BLaER1 (cell line): ENCODE measurements around the gene ITGA8.
"Not testable (repeated sequence)": the region's sequence is repeated elsewhere in the genome, so short reads cannot be mapped to it uniquely, and the experiment has no call there.

Experiments
- H3K27ac ChIP-seq: shearing (Covaris generic); formaldehyde crosslinking; 2 replicates; pipeline ENCODE4 v1.8.1; 2022
- H3K27me3 ChIP-seq: shearing (Covaris generic); formaldehyde crosslinking; 2 replicates; pipeline ENCODE4 v1.8.1; 2022
- H3K36me3 ChIP-seq: shearing (Covaris generic); formaldehyde crosslinking; 2 replicates; pipeline ENCODE4 v1.8.1; 2022
- H3K4me1 ChIP-seq: shearing (Covaris generic); formaldehyde crosslinking; 2 replicates; pipeline ENCODE4 v1.8.1; 2022
- H3K4me2 ChIP-seq: shearing (Covaris generic); formaldehyde crosslinking; 2 replicates; pipeline ENCODE4 v1.8.1; 2022
- H3K4me3 ChIP-seq: shearing (Covaris generic); formaldehyde crosslinking; 2 replicates; pipeline ENCODE4 v1.8.1; 2022
- H3K9ac ChIP-seq: shearing (Covaris generic); formaldehyde crosslinking; 2 replicates; pipeline ENCODE4 v1.8.1; 2022
- H3K9me3 ChIP-seq: shearing (Covaris generic); formaldehyde crosslinking; 2 replicates; pipeline ENCODE4 v1.8.1; 2022
- H4K20me1 ChIP-seq: shearing (Covaris generic); formaldehyde crosslinking; 2 replicates; pipeline ENCODE4 v1.8.1; 2022
- Cebpa-rat ChIP-seq: shearing (Covaris generic); IDR thresholded peaks from 2 replicates; pipeline ENCODE4 v1.8.1; 2022

Gene ITGA8

DNA sequence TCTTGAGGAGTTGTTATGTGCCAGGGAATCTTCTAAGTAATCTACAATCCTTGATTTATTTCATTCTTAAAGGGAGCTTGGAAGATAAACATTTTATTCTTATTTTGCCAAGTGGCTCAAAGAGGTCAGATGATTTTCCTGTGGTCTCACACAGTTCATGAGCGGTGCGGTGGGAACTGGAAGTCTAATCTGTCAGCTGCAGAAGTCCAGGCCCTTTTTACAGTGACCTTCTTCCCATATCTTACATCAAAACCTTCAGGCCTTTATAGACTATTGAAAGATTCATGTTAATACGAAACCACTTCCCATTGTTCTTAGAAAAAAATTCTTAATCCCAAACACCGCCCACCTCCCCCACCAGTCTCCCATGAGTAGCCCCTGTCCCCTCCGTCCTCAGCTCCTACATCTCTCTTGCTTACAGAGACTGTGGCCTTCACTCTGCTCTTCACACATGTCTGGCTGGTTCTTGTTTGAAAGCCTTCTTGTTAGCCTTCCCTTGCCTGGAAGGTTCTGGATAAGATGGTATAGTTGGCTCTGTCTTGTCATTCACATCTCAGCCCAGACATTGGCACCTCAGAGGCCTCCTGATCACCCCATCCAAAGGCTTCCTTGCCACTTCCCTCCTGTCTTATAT, 61.5 kb downstream of the ITGA8 start:
- Histone ChIP-seq H3K9me3 (no peaks in the 10 kb centered on the region), H3K27me3 (no peaks in the 10 kb centered on the region), H3K4me3 (no peak overlapping the region), H3K27ac (no peak overlapping the region), H3K4me1 (no peaks in the 10 kb centered on the region), H3K4me2 (no peak overlapping the region), H3K9ac (no peak overlapping the region), H4K20me1 (no peaks in the 10 kb centered on the region), H3K36me3 (peaks cover 98% of the 10 kb centered on the region)
- TF ChIP-seq Cebpa-rat = no peak

DNA sequence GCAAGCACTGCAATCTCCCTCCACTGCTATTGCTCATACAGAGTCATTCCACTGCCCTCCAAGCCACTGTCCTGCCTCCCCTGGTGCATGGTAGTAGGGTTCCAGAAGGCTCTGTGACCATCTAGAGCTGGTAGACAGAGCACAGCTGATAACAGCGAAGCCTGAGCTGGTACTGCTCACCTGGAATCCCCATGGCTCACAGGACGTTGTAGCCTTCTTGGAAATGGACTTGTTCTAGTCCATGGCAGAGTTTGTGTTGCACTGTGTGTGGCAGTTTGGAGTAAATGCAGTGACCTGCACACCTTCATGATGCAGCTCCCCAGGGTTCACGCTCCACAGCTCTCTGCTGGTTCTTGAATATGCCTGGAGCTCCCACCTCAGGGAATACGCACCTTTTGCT, 67.0 kb downstream of the ITGA8 start:
- peaks cover 82% of the 10 kb centered on the region for H3K36me3 ChIP-seq
- H3K9ac ChIP-seq = no peak overlapping the region
- H3K27ac ChIP-seq = no peak overlapping the region
- H3K9me3 ChIP-seq = no peaks in the 10 kb centered on the region
- no peaks in the 10 kb centered on the region for H3K4me1 ChIP-seq
- no peak for TF ChIP-seq Cebpa-rat
- H3K4me3 ChIP-seq = no peak overlapping the region
- H3K27me3 ChIP-seq = no peaks in the 10 kb centered on the region
- H3K4me2 ChIP-seq = no peak overlapping the region
- no peaks in the 10 kb centered on the region for H4K20me1 ChIP-seq

DNA sequence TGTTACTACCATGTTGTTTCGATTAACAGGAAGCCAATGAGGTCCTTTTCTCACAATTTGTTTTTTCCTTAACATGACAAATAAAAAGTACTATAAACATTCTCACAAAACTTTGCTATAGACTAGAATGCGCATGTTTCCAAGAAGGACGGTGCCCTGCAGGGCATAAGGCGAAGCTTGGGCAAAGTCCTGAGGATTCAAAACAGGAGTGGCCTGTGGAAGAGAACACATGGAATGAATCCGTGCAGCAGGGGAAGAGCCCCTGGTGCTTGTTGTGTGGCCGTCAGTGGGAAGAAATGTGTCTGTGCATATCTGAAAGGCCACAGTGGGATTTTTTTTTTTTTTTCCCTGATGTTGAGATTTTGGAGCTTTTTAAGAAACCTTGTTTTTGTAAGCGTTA, 67.6 kb downstream of the ITGA8 start:
- Histone ChIP-seq H3K4me3 (no peak overlapping the region), H3K4me2 (no peak overlapping the region), H3K9me3 (no peaks in the 10 kb centered on the region), H3K36me3 (peaks cover 76% of the 10 kb centered on the region), H3K4me1 (no peaks in the 10 kb centered on the region), H4K20me1 (no peaks in the 10 kb centered on the region), H3K27ac (no peak overlapping the region), H3K9ac (no peak overlapping the region), H3K27me3 (no peaks in the 10 kb centered on the region)
- TF ChIP-seq Cebpa-rat = no peak

DNA sequence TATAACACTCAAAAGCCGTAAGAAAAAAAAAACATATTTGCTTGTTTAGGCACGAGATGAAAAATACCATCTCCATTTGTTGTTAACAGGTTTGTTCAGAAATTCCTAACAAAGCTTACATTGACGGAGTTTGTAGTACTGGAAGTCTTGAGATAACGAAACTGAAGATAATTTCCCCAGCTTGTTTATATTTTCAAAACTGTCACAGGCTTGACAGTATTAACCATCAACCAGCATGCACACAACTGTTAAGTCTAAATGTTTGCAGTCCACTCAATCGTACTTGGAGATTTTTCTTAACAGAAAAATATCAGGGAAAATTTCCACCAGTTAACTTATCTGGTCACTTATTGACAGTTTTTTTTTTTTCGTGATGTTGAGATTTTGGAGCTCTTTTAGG, 68.5 kb downstream of the ITGA8 start:
- TF ChIP-seq Cebpa-rat = no peak
- Histone ChIP-seq H3K36me3 (peaks cover 76% of the 10 kb centered on the region), H3K4me1 (no peaks in the 10 kb centered on the region), H3K4me3 (no peak overlapping the region), H3K27ac (no peak overlapping the region), H3K9me3 (no peaks in the 10 kb centered on the region), H4K20me1 (no peaks in the 10 kb centered on the region), H3K27me3 (no peaks in the 10 kb centered on the region), H3K4me2 (no peak overlapping the region), H3K9ac (no peak overlapping the region)

DNA sequence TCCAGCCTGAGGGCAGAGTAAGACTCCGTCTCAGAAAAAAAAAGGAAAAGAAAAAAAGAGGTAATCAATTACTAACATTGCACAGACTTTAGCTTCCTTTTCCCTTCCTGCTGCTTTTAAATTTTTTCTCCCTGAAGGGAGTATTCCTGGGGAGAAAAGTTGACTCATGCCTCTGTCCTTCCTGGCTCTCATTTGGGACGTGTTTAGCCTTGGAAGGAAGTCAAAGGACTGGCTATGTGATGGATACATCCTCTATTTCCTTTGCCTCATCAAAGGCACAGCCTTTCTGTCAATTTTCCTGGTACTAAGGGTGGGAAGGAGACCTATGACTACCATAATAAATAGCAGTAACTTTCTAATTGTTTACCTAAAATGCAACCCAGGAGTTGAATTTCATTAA, 77.6 kb downstream of the ITGA8 start:
- no peak overlapping the region for H3K27ac ChIP-seq
- H4K20me1 ChIP-seq = no peaks in the 10 kb centered on the region
- H3K4me1 ChIP-seq = no peaks in the 10 kb centered on the region
- no peak overlapping the region for H3K9ac ChIP-seq
- peaks cover 97% of the 10 kb centered on the region for H3K36me3 ChIP-seq
- no peak for TF ChIP-seq Cebpa-rat
- no peak overlapping the region for H3K4me3 ChIP-seq
- H3K27me3 ChIP-seq = no peaks in the 10 kb centered on the region
- H3K4me2 ChIP-seq = no peak overlapping the region
- no peaks in the 10 kb centered on the region for H3K9me3 ChIP-seq

DNA sequence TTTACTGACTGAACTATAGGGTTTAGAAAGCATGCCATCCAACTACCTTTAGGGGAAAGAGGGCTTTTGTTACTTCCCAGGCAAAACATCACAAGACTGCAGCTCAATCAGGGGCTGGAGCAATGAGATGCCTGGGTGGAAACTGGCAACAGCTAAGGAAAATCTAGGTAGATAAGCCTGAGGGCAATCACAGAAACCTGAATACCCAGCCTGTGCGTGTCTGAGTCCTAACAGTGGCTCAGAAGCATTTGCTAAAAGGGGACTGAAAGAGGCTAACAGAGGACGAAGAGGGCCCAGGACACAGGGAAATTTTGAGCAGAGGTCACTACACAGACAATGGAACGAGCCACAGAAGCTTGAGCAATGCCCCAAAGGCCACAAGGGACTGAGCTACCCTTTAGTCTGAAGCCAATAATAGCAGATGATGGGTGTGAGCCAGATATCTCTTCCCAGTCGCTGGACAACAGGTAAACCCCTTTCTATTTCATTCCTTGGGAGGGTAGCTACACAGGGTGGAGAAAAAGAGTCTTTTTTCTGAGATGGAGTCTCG, 79.1 kb downstream of the ITGA8 start:
- no peaks in the 10 kb centered on the region for H3K4me1 ChIP-seq
- H3K4me2 ChIP-seq = no peak overlapping the region
- H3K36me3 ChIP-seq = peaks cover 97% of the 10 kb centered on the region
- no peak overlapping the region for H3K4me3 ChIP-seq
- H3K9me3 ChIP-seq = no peaks in the 10 kb centered on the region
- no peak overlapping the region for H3K9ac ChIP-seq
- no peak overlapping the region for H3K27ac ChIP-seq
- H3K27me3 ChIP-seq = no peaks in the 10 kb centered on the region
- no peaks in the 10 kb centered on the region for H4K20me1 ChIP-seq
- TF ChIP-seq Cebpa-rat = no peak

DNA sequence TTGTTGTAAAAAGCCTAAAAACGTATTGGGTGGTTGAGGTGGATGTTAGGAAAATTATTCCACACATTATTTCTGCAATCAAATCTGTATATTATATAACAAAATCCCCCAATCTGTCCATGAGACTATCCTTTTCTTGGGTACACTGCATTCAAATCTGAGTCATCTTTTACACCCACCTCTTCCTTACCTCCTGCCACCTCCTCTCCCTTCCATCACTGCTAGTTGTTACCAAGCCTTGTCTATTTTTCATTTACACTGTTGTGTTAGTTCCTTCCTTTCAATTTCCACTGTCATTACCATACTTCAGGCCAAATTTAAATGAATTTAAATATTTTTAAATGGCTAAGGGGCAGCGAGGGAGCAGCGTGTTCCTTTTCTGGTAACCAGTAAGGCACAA, 83.3 kb downstream of the ITGA8 start:
- H3K9me3 ChIP-seq = no peaks in the 10 kb centered on the region
- H3K27me3 ChIP-seq = no peaks in the 10 kb centered on the region
- TF ChIP-seq Cebpa-rat = no peak
- no peaks in the 10 kb centered on the region for H3K4me1 ChIP-seq
- H3K36me3 ChIP-seq = peaks cover 97% of the 10 kb centered on the region
- H3K4me2 ChIP-seq = no peak overlapping the region
- H3K27ac ChIP-seq = no peak overlapping the region
- H3K4me3 ChIP-seq = no peak overlapping the region
- H3K9ac ChIP-seq = no peak overlapping the region
- H4K20me1 ChIP-seq = no peaks in the 10 kb centered on the region

DNA sequence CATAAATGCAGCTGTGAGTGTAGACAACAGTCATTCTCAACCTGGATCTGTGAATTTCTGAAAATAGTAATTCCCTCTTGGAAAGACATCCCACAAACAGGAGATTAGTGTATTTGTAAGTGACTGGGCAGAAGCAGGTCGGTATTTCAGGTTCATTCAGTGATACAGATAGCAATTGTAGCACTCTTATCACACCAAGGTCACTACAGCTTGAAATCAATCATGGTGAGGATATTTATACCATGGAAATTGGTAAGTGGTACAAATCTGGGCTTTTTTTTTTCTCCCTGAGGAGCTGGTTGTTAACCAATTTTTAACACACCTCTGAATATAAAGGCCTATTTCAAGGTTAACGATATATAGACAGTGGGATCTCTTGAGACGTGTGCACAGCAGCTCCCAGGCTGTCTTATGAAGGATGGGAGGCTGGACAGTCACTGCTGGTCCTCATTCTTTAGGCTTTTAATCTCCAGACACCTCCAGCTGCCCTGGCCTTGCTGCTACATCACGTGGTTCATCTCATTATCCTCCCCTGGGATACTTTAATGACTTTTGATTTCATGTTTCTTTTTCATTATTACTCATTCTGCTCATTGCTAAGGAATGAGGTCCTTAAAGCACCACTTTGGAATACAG, 87.1 kb downstream of the ITGA8 start:
- no peaks in the 10 kb centered on the region for H3K9me3 ChIP-seq
- H3K27ac ChIP-seq = no peak overlapping the region
- no peak overlapping the region for H3K9ac ChIP-seq
- H3K27me3 ChIP-seq = no peaks in the 10 kb centered on the region
- H4K20me1 ChIP-seq = no peaks in the 10 kb centered on the region
- no peak overlapping the region for H3K4me2 ChIP-seq
- no peak for TF ChIP-seq Cebpa-rat
- H3K36me3 ChIP-seq = peaks cover 97% of the 10 kb centered on the region
- H3K4me1 ChIP-seq = no peaks in the 10 kb centered on the region
- H3K4me3 ChIP-seq = no peak overlapping the region

DNA sequence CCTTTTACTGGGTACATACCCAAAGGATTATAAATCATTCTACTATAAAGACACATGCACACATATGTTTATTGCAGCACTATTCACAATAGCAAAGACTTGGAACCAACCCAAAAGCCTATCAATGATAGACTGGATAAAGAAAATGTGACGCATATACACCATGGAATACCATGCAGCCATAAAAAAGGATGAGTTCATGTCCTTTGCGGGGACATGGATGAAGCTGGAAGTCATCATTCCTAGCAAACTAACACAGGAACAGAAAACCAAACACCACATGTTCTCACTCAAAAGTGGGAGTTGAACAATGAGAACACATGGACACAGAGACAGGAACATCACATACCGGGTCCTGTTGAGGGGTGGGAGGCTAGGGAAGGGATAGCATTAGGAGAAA, 88.5 kb downstream of the ITGA8 start:
- H3K27ac ChIP-seq, H3K4me1 ChIP-seq, H3K4me2 ChIP-seq, H3K4me3 ChIP-seq, H3K9ac ChIP-seq, H4K20me1 ChIP-seq, H3K27me3 ChIP-seq, H3K9me3 ChIP-seq: not testable (repeated sequence)
- peaks cover 97% of the 10 kb centered on the region for H3K36me3 ChIP-seq

DNA sequence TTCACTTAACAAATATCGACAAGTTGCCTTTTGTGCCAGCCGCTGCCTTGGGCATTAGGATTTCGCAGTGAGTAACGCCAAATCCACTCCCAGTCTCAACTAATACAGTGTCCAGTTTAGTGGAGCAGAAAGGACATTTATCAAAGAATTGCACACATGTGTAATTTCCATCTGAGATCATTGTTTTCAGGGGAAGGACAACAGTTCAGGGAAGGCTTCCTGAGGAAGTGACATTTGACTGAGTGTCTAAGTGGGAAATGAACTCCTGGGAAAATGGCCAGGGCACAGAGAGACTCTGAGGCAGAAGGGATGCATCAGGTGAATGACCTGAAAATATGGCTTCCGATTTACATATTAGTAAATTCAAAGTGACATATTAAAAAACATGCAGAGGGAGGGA, 89.4 kb downstream of the ITGA8 start:
- Histone ChIP-seq H3K9ac (no peak overlapping the region), H3K4me2 (no peak overlapping the region), H3K9me3 (no peaks in the 10 kb centered on the region), H3K4me1 (no peaks in the 10 kb centered on the region), H4K20me1 (no peaks in the 10 kb centered on the region), H3K4me3 (no peak overlapping the region), H3K27me3 (no peaks in the 10 kb centered on the region), H3K36me3 (peaks cover 97% of the 10 kb centered on the region), H3K27ac (no peak overlapping the region)
- no peak for TF ChIP-seq Cebpa-rat
